K562 (cell line): ENCODE measurements around the gene BAIAP2. TPM values are rescaled to one million over a fixed set of nuclear protein-coding genes. Genes with fewer than 3 reads are reported as not detected.

ENCODE experiments used
- ATAC-seq: fragments of 200-7000 bp; cut with Tn5 transposase; 3 replicates; pipeline ENCODE4 v1.9.1; 2020; ENCODE audit warnings: moderate library complexity
- BruUV-seq: library from RNA; stranded (reverse); fragments of 400-500 nt; replicated peaks from 2 replicates; lab custom pipeline; 2021; lab: Mats Ljungman, UMichigan
- CTCF ChIA-PET: fragments of 300-600 bp; formaldehyde crosslinking; extraction: SDS; loops from one replicate; lab custom pipeline; 2021; ENCODE audit warnings: low intra/inter-chr PET ratio; lab: Yijun Ruan, JAX
- POLR2A ChIA-PET: fragments of 300-600, 350-650 bp; sonication (Branson Sonifier 250); formaldehyde crosslinking; extraction: SDS; loops from one replicate; lab custom pipeline; 2021; ENCODE audit warnings: antibody characterized with exemption, inconsistent platforms; lab: Yijun Ruan, JAX
- DNase-seq, 4 experiments: peaks; one replicate each; pipeline versions ENCODE4 v3.0.0 to v3.0.0-alpha.2; 2011 to 2018; ENCODE audit warnings: low spot score in 3 of 4, mixed read lengths in 3 of 4; ENCODE audit errors: extremely low read depth in 1 of 4
- FAIRE-seq: peaks from 2 replicates; lab custom pipeline; 2011; peaks lifted over from hg19 to GRCh38; lab: Jason Lieb, UNC
- H2AFZ ChIP-seq: 2 replicates; pipeline ENCODE4 v1.6.0; 2011; ENCODE audit warnings: low read depth, low read length, control low read depth, inconsistent platforms
- H3K27ac ChIP-seq: fragments of 200-600 bp; 3 replicates; pipeline ENCODE4 v1.8.0; 2011; ENCODE audit warnings: low read depth, mild to moderate bottlenecking, control low read depth, inconsistent platforms, low read length, moderate library complexity, mixed read lengths; ENCODE audit errors: extremely low read depth
- H3K27me3 ChIP-seq, 2 experiments: fragments of 300-600 bp in 1 of 2; 2 replicates in 1 of 2; 3 replicates in 1 of 2; pipeline versions ENCODE4 v1.6.0 to v1.8.0; 2011; ENCODE audit warnings: inconsistent platforms in 2 of 2, low read length in 2 of 2, mild to moderate bottlenecking in 1 of 2, mixed read lengths in 1 of 2, moderate library complexity in 1 of 2; ENCODE audit not compliant: control insufficient read depth in 2 of 2, insufficient read depth in 2 of 2
- H3K36me3 ChIP-seq: fragments of 300-600 bp; 3 replicates; pipeline ENCODE4 v1.8.0; 2011; ENCODE audit warnings: mild to moderate bottlenecking, low read length, inconsistent platforms; ENCODE audit not compliant: control insufficient read depth, insufficient read depth
- H3K4me1 ChIP-seq, 2 experiments: fragments of 200-600 bp in 1 of 2; replicated peaks in 1 of 2; 2 replicates in 1 of 2; 3 replicates in 1 of 2; pipeline versions ENCODE4 v1.5.1 to v1.8.0; 2011; ENCODE audit warnings: inconsistent platforms in 2 of 2, low read length in 2 of 2, mild to moderate bottlenecking in 1 of 2, mixed read lengths in 1 of 2, moderate library complexity in 1 of 2; ENCODE audit not compliant: control insufficient read depth in 2 of 2, insufficient read depth in 2 of 2
- H3K4me2 ChIP-seq: 2 replicates; pipeline ENCODE4 v1.6.1; 2011; ENCODE audit warnings: low read length, control low read depth, inconsistent platforms, mixed read lengths; ENCODE audit not compliant: insufficient read depth
- H3K4me3 ChIP-seq: fragments of 200-600 bp; sonication (generic), shearing (Covaris generic); 2 replicates; pipeline ENCODE4 v1.5.1; 2016; ENCODE audit warnings: control low read depth, inconsistent platforms
- H3K79me2 ChIP-seq: fragments of 200-600 bp; 3 replicates; pipeline ENCODE4 v1.8.0; 2011; ENCODE audit warnings: low read length, inconsistent platforms; ENCODE audit not compliant: control insufficient read depth, insufficient read depth
- H3K9ac ChIP-seq, 2 experiments: 2 replicates each; pipeline versions ENCODE4 v1.6.0 to v1.6.1; 2011; ENCODE audit warnings: low read depth in 2 of 2, low read length in 2 of 2, control low read depth in 1 of 2, inconsistent platforms in 1 of 2, mild to moderate bottlenecking in 1 of 2, mixed read lengths in 1 of 2; ENCODE audit not compliant: insufficient read depth in 1 of 2
- H3K9me1 ChIP-seq: one replicate; pipeline ENCODE4 v1.6.0; 2011; ENCODE audit warnings: inconsistent platforms, mild to moderate bottlenecking, low read length, moderate library complexity; ENCODE audit not compliant: control insufficient read depth, insufficient read depth
- H3K9me3 ChIP-seq: replicated peaks from 2 replicates; pipeline ENCODE4 v1.5.1; 2011; ENCODE audit warnings: low read depth, low read length, inconsistent platforms; ENCODE audit not compliant: control insufficient read depth, insufficient read depth
- H4K20me1 ChIP-seq: replicated peaks from 2 replicates; pipeline ENCODE4 v1.6.1; 2011; ENCODE audit warnings: low read length, inconsistent platforms, mixed read lengths; ENCODE audit not compliant: control insufficient read depth, insufficient read depth
- BMI1 ChIP-seq: fragments of 150-350 bp; IDR thresholded peaks from 2 replicates; pipeline ENCODE4 v1.6.1; 2014; ENCODE audit warnings: low read length
- EP400 ChIP-seq: fragments of 450-650 bp; IDR thresholded peaks from 2 replicates; pipeline ENCODE4 v1.6.1; 2017; ENCODE audit warnings: antibody characterized with exemption, mild to moderate bottlenecking, moderate library complexity
- FOXK2 ChIP-seq, 2 experiments: fragments of 450-650 bp; IDR thresholded peaks in 1 of 2; conservative IDR thresholded peaks in 1 of 2; 2 replicates each; pipeline ENCODE4 v1.6.1; 2016; ENCODE audit warnings: low read depth in 2 of 2, mild to moderate bottlenecking in 1 of 2
- KLF1 ChIP-seq: fragments of 450-650 bp; IDR thresholded peaks from 2 replicates; pipeline ENCODE4 v1.6.1; 2016; ENCODE audit warnings: missing genetic modification characterization, missing compliant biosample characterization
- NCOA2 ChIP-seq, 2 experiments: fragments of 450-650 bp; IDR thresholded peaks; 2 replicates each; pipeline ENCODE4 v1.6.1; 2018; ENCODE audit warnings: mild to moderate bottlenecking in 2 of 2, moderate library complexity in 1 of 2; ENCODE audit not compliant: partially characterized antibody in 2 of 2
- NFIC ChIP-seq: fragments of 450-650 bp; IDR thresholded peaks from 2 replicates; pipeline ENCODE4 v1.6.1; 2017; ENCODE audit warnings: mild to moderate bottlenecking, inconsistent platforms
- NFIX ChIP-seq: fragments of 250-450 bp; sonication (Bioruptor Pico); IDR thresholded peaks from 2 replicates; pipeline ENCODE4 v1.4.0; 2020; ENCODE audit warnings: low read depth, mild to moderate bottlenecking, moderate library complexity
- TCFL5 ChIP-seq: fragments of 250-450 bp; sonication (Bioruptor Pico); conservative IDR thresholded peaks from 2 replicates; pipeline ENCODE4 v1.6.1; 2021; ENCODE audit warnings: mild to moderate bottlenecking, moderate library complexity, matching md5 sums
- THRAP3 ChIP-seq: fragments of 450-650 bp; IDR thresholded peaks from 2 replicates; pipeline ENCODE4 v1.6.1; 2016; ENCODE audit warnings: mild to moderate bottlenecking, inconsistent platforms, borderline replicate concordance
- WGBS: fragments of 100-300 bp; shearing (Covaris generic); methylation state at CpG from one replicate; pipeline ENCODE4 v1.1.6; 2016; ENCODE audit warnings: low coverage, mixed read lengths; ENCODE audit not compliant: insufficient coverage; ENCODE audit errors: missing lambda C conversion rate; 5-methylcytosine and 5-hydroxymethylcytosine counted together
- in situ Hi-C: fragments of 300-500 bp; cut with MboI; formaldehyde crosslinking; loops from 4 replicates; pipeline ENCODE4 v1.15.0; 2018; ENCODE audit warnings: inconsistent platforms, mixed read lengths
- intact Hi-C: fragments of 100-400 bp; cut with micrococcal nuclease; formaldehyde crosslinking; loops from 2 replicates; pipeline ENCODE4 v1.14.2; 2022
- polyA plus RNA-seq, 8 experiments: library from polyadenylated mRNA; depleted of rRNA in 4 of 8; stranded (reverse) in 5 of 8; unstranded in 3 of 8; fragments of >200 nt; fragmentation: Nextera tagmentation in 2 of 8; fragmentation: Illumina TruSeq in 1 of 8; extraction: Ambion mirVana in 2 of 8; extraction: Trizol in 1 of 8; gene quantifications; 2 replicates each; pipeline versions ENCODE4 v1.2.1 to v1.2.3, GENCODE V29; 2011 to 2014; ENCODE audit warnings: inconsistent platforms in 1 of 8, missing spikeins in 1 of 8
- total RNA-seq, 7 experiments: library from RNA; depleted of rRNA in 6 of 7; stranded (reverse); fragments of >200 nt in 6 of 7; fragmentation: Illumina TruSeq in 2 of 7; extraction: Trizol in 2 of 7; gene quantifications; 2 replicates each; pipeline versions ENCODE4 v1.2.1 to v1.2.3, GENCODE V29; 2011 to 2021; ENCODE audit warnings: low replicate concordance in 1 of 7
- TF ChIP-seq, protein P1 (sequence below): IDR thresholded peaks from 3 replicates; pipeline ENCODE4 v1.6.1; 2011; ENCODE audit warnings: borderline replicate concordance, mild to moderate bottlenecking, moderate library complexity; ENCODE audit not compliant: insufficient read length; ENCODE audit errors: extremely low read depth
- TF ChIP-seq, protein P2 (sequence below): sonication (generic); formaldehyde crosslinking; IDR thresholded peaks from 2 replicates; pipeline ENCODE4 v1.8.0; 2022; ENCODE audit warnings: missing genetic modification reagents, mild to moderate bottlenecking, moderate library complexity, borderline replicate concordance
- TF ChIP-seq, protein P3 (sequence below): sonication (generic); formaldehyde crosslinking; IDR thresholded peaks from 2 replicates; pipeline ENCODE4 v1.8.1; 2023; ENCODE audit warnings: mild to moderate bottlenecking, missing genetic modification reagents
- TF ChIP-seq, protein P4 (sequence below): fragments of 450-650 bp; IDR thresholded peaks from one replicate; pipeline ENCODE4 v1.6.1; 2018; ENCODE audit warnings: mild to moderate bottlenecking, moderate library complexity; ENCODE audit not compliant: partially characterized antibody

Gene BAIAP2
- total and polyA plus RNA-seq, 9 of the 15 experiments (the other 6 are each of a cell fraction or from before 2014, with no cell fraction given) = 2.3 to 51.6 (median 18.4) TPM

DNA sequence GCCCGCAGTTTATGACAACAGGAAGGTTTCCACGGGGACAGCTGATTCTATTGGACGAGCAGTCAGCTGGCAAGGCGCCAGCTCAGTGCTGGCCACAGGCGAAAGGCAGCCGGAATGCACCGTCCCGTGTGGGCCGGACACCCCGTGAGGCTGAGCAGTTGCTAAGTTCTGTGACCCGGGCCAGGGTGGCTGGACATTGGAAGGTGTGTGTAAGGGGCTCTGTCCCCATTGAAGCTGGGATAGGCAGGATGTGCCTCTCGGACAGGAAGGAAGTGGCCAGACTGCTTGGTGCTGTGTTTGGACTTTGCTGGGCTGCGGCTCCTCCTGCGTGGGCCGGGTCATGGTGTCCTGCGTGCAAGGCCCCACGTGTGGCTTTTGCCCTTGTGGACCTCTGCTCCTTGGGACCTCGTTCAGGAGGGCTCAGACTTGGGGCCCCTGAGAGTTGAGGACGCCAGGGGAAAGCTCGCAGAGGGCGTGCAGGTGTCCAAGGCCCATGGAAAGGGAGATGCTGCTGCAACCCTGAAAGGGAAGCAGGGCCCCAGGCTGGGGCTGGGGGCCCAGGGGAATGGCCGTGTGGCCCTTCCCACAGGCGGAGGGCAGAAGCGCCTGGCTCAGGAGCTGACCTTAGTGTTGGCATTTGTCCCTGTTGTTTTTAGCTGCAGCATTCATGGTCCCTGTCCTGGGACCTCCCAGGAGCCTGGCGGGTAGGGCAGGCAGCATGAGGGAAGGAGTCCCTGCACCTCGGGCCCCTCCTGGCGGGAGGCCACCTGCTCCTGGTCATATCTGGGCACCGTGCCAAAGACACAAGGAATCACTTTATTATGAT is 10.0 kb downstream of the BAIAP2 start:
- no peak overlapping the region for H3K4me3 ChIP-seq
- no peak overlapping the region; the same call in 2 of the 3 replicates for H3K27ac ChIP-seq
- ATAC-seq = no peak
- H3K4me2 ChIP-seq = no peak overlapping the region
- peaks cover 25 to 81% of the 10 kb centered on the region in 2 experiments for H3K4me1 ChIP-seq
- no peak overlapping the region for H2AFZ ChIP-seq
- peak in 1 of 4 experiments; percentile 28 for DNase-seq
- ChIA-PET POLR2A (interaction anchor here (0.5 to 1.8 kb wide), 4 partner anchors 8 to 189 kb away, joined by 4 to 6 read pairs (median 5); partner anchors contain the start of gene BAIAP2), CTCF (no interaction called here)
- H3K79me2 ChIP-seq = peaks cover 83% of the 10 kb centered on the region
- peak overlapping the region in 1 of 2 experiments; percentile 49; a peak in 1 of 4 replicates for H3K9ac ChIP-seq
- in situ Hi-C loops = no loop called here
- peaks cover 35% of the 10 kb centered on the region for H4K20me1 ChIP-seq
- H3K9me1 ChIP-seq = peaks cover 13% of the 10 kb centered on the region
- no peaks in the 10 kb centered on the region for H3K27me3 ChIP-seq
- intact Hi-C loops = loop anchor here (5.0 kb wide), 1 partner anchor 52 kb away; no protein-coding TSS in a partner anchor
- FAIRE-seq = peak; percentile 55
- H3K36me3 ChIP-seq = peaks cover 10% of the 10 kb centered on the region; the same call in 1 of the 3 replicates
- no TSS peak for BruUV-seq
- 62% methylated on average over 27 of the region's 28 CpGs for WGBS
- H3K9me3 ChIP-seq = no peaks in the 10 kb centered on the region
- TF ChIP-seq FOXK2 (conservative IDR thresholded peaks at IDR 0.05 in 1 of 2, IDR thresholded peaks at IDR 0.05 in 1 of 2; ENCODE audit: low read depth in 2 of 2) (no peak), TCFL5 (CRISPR knock-in tag) (no peak), THRAP3 (no peak), NFIC (peak; percentile 98), NCOA2 (IDR thresholded peaks at IDR 0.05; ENCODE audit: partially characterized antibody in 2 of 2) (no peak), NFIX (CRISPR knock-in tag) (peak; percentile 68), BMI1 (no peak), KLF1 (no peak), EP400 (no peak)
- TF ChIP-seq, protein P1, sequence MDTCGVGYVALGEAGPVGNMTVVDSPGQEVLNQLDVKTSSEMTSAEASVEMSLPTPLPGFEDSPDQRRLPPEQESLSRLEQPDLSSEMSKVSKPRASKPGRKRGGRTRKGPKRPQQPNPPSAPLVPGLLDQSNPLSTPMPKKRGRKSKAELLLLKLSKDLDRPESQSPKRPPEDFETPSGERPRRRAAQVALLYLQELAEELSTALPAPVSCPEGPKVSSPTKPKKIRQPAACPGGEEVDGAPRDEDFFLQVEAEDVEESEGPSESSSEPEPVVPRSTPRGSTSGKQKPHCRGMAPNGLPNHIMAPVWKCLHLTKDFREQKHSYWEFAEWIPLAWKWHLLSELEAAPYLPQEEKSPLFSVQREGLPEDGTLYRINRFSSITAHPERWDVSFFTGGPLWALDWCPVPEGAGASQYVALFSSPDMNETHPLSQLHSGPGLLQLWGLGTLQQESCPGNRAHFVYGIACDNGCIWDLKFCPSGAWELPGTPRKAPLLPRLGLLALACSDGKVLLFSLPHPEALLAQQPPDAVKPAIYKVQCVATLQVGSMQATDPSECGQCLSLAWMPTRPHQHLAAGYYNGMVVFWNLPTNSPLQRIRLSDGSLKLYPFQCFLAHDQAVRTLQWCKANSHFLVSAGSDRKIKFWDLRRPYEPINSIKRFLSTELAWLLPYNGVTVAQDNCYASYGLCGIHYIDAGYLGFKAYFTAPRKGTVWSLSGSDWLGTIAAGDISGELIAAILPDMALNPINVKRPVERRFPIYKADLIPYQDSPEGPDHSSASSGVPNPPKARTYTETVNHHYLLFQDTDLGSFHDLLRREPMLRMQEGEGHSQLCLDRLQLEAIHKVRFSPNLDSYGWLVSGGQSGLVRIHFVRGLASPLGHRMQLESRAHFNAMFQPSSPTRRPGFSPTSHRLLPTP = no peak
- TF ChIP-seq, protein P2, sequence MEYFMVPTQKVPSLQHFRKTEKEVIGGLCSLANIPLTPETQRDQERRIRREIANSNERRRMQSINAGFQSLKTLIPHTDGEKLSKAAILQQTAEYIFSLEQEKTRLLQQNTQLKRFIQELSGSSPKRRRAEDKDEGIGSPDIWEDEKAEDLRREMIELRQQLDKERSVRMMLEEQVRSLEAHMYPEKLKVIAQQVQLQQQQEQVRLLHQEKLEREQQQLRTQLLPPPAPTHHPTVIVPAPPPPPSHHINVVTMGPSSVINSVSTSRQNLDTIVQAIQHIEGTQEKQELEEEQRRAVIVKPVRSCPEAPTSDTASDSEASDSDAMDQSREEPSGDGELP (CRISPR knock-in tag) = peak; percentile 54
- TF ChIP-seq, protein P3, sequence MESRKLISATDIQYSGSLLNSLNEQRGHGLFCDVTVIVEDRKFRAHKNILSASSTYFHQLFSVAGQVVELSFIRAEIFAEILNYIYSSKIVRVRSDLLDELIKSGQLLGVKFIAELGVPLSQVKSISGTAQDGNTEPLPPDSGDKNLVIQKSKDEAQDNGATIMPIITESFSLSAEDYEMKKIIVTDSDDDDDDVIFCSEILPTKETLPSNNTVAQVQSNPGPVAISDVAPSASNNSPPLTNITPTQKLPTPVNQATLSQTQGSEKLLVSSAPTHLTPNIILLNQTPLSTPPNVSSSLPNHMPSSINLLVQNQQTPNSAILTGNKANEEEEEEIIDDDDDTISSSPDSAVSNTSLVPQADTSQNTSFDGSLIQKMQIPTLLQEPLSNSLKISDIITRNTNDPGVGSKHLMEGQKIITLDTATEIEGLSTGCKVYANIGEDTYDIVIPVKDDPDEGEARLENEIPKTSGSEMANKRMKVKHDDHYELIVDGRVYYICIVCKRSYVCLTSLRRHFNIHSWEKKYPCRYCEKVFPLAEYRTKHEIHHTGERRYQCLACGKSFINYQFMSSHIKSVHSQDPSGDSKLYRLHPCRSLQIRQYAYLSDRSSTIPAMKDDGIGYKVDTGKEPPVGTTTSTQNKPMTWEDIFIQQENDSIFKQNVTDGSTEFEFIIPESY (CRISPR knock-in tag) = peak; percentile 65; the same call in 1 of the 2 replicates
- TF ChIP-seq, protein P4, sequence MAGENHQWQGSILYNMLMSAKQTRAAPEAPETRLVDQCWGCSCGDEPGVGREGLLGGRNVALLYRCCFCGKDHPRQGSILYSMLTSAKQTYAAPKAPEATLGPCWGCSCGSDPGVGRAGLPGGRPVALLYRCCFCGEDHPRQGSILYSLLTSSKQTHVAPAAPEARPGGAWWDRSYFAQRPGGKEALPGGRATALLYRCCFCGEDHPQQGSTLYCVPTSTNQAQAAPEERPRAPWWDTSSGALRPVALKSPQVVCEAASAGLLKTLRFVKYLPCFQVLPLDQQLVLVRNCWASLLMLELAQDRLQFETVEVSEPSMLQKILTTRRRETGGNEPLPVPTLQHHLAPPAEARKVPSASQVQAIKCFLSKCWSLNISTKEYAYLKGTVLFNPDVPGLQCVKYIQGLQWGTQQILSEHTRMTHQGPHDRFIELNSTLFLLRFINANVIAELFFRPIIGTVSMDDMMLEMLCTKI = no peak
